Parathyroid adenoma (tissue), 2 donors: ENCODE data around the gene USP36.

Experiments
- H2AFZ ChIP-seq: fragments of 300-600 bp; sonication (generic); one replicate; pipeline ENCODE4 v1.7.0; 2017; ENCODE audit warnings: antibody characterized with exemption, mild to moderate bottlenecking
- H3K27ac ChIP-seq: fragments of 300-600 bp; sonication (generic); one replicate; pipeline ENCODE4 v1.7.0; 2017
- H3K27me3 ChIP-seq: fragments of 300-600 bp; sonication (generic); one replicate; pipeline ENCODE4 v1.7.0; 2017; ENCODE audit warnings: low read length; ENCODE audit not compliant: control insufficient read depth, insufficient read depth
- H3K36me3 ChIP-seq: fragments of 300-600 bp; sonication (generic); one replicate; pipeline ENCODE4 v1.7.0; 2017; ENCODE audit warnings: low read length; ENCODE audit not compliant: control insufficient read depth, insufficient read depth
- H3K4me1 ChIP-seq: fragments of 300-600 bp; sonication (generic); one replicate; pipeline ENCODE4 v1.7.0; 2017; ENCODE audit warnings: control low read depth
- H3K4me2 ChIP-seq: fragments of 300-600 bp; sonication (generic); one replicate; pipeline ENCODE4 v1.7.0; 2017; ENCODE audit warnings: low read length
- H3K4me3 ChIP-seq: fragments of 300-600 bp; sonication (generic); one replicate; pipeline ENCODE4 v1.7.0; 2017; ENCODE audit warnings: low read depth, low read length
- H3K79me2 ChIP-seq: fragments of 300-600 bp; sonication (generic); one replicate; pipeline ENCODE4 v1.7.0; 2017; ENCODE audit warnings: control low read depth
- H3K9ac ChIP-seq: fragments of 300-600 bp; sonication (generic); one replicate; pipeline ENCODE4 v1.7.0; 2017; ENCODE audit warnings: mild to moderate bottlenecking
- H3K9me3 ChIP-seq: fragments of 300-600 bp; sonication (generic); one replicate; pipeline ENCODE4 v1.7.0; 2017; ENCODE audit warnings: low read length; ENCODE audit not compliant: control insufficient read depth
- CTCF ChIP-seq: fragments of 300-600 bp; sonication (generic); IDR thresholded peaks from one replicate; pipeline ENCODE4 v1.7.0; 2017; ENCODE audit warnings: antibody characterized with exemption, mild to moderate bottlenecking
- donor health status: primary hyperparathyroidism.

USP36 gene

GRCh38 chr17:78817123-78817522, 23.5 kb downstream of the USP36 start:
- peaks cover 15% of the 10 kb centered on the region for H3K4me1 ChIP-seq
- H3K9me3 ChIP-seq = no peaks in the 10 kb centered on the region
- H3K36me3 ChIP-seq = no peaks in the 10 kb centered on the region
- no peak overlapping the region for H2AFZ ChIP-seq
- no peak overlapping the region for H3K9ac ChIP-seq
- no peak for TF ChIP-seq CTCF
- H3K27me3 ChIP-seq = no peaks in the 10 kb centered on the region
- peak overlapping the region; percentile 21 for H3K27ac ChIP-seq
- H3K4me2 ChIP-seq = no peak overlapping the region
- no peaks in the 10 kb centered on the region for H3K79me2 ChIP-seq
- H3K4me3 ChIP-seq = no peak overlapping the region

- Histone ChIP-seq H3K9ac (no peak overlapping the region), H3K4me1 (peaks cover 15% of the 10 kb centered on the region), H3K27ac (no peak overlapping the region), H2AFZ (no peak overlapping the region), H3K4me3 (no peak overlapping the region), H3K9me3 (no peaks in the 10 kb centered on the region), H3K4me2 (no peak overlapping the region), H3K79me2 (no peaks in the 10 kb centered on the region), H3K36me3 (no peaks in the 10 kb centered on the region), H3K27me3 (no peaks in the 10 kb centered on the region)
- no peak for TF ChIP-seq CTCF
Observed at GRCh38 chr17:78815696-78816095, 24.9 kb downstream of the USP36 start.

- Histone ChIP-seq H3K36me3 (no peaks in the 10 kb centered on the region), H3K9me3 (no peaks in the 10 kb centered on the region), H3K4me2 (no peak overlapping the region), H3K79me2 (no peaks in the 10 kb centered on the region), H3K9ac (no peak overlapping the region), H3K27ac (peak overlapping the region; percentile 34), H3K27me3 (no peaks in the 10 kb centered on the region), H3K4me1 (peaks cover 12% of the 10 kb centered on the region), H3K4me3 (no peak overlapping the region), H2AFZ (no peak overlapping the region)
- no peak for TF ChIP-seq CTCF
Observed at GRCh38 chr17:78812855-78813254, 27.8 kb downstream of the USP36 start.

- no peak overlapping the region for H3K4me3 ChIP-seq
- H2AFZ ChIP-seq = no peak overlapping the region
- H3K27ac ChIP-seq = no peak overlapping the region
- H3K36me3 ChIP-seq = no peaks in the 10 kb centered on the region
- no peaks in the 10 kb centered on the region for H3K79me2 ChIP-seq
- no peaks in the 10 kb centered on the region for H3K27me3 ChIP-seq
- H3K4me2 ChIP-seq = no peak overlapping the region
- TF ChIP-seq CTCF = no peak
- no peaks in the 10 kb centered on the region for H3K9me3 ChIP-seq
- H3K9ac ChIP-seq = no peak overlapping the region
- H3K4me1 ChIP-seq = no peaks in the 10 kb centered on the region
Observed at GRCh38 chr17:78808163-78808562, 32.5 kb downstream of the USP36 start.

GRCh38 chr17:78806451-78806850, 34.2 kb downstream of the USP36 start:
- Histone ChIP-seq H2AFZ (no peak overlapping the region), H3K27me3 (no peaks in the 10 kb centered on the region), H3K36me3 (no peaks in the 10 kb centered on the region), H3K27ac (no peak overlapping the region), H3K9ac (no peak overlapping the region), H3K4me3 (no peak overlapping the region), H3K4me1 (no peaks in the 10 kb centered on the region), H3K4me2 (no peak overlapping the region), H3K79me2 (no peaks in the 10 kb centered on the region), H3K9me3 (no peaks in the 10 kb centered on the region)
- TF ChIP-seq CTCF = no peak
